Lower lobe of right lung (tissue), 2 donors: Measurements from ENCODE around the gene FADS1. TPM values are rescaled to one million over a fixed set of nuclear protein-coding genes. Genes with fewer than 3 reads are reported as not detected.

Experiments used
- ATAC-seq, 2 donors: fragments of 200-7000 bp; cut with Tn5 transposase; one replicate each; pipeline ENCODE4 v1.9.1; 2020 to 2022; ENCODE audit warnings: mild to moderate bottlenecking in 2 of 2, moderate library complexity in 2 of 2
- DNase-seq: peaks from one replicate; pipeline ENCODE4 v3.0.0-alpha.2; 2020
- H3K27ac ChIP-seq: fragments of 200-600 bp; one replicate; pipeline ENCODE4 v1.8.0; 2022
- H3K27me3 ChIP-seq: fragments of 200-600 bp; one replicate; pipeline ENCODE4 v1.8.0; 2022; ENCODE audit warnings: low read depth
- H3K36me3 ChIP-seq: fragments of 200-600 bp; one replicate; pipeline ENCODE4 v1.8.0; 2022; ENCODE audit warnings: mild to moderate bottlenecking
- H3K4me1 ChIP-seq: fragments of 200-600 bp; one replicate; pipeline ENCODE4 v1.8.0; 2022
- H3K4me3 ChIP-seq: fragments of 200-600 bp; one replicate; pipeline ENCODE4 v1.8.0; 2022; ENCODE audit warnings: mild to moderate bottlenecking
- H3K9me3 ChIP-seq: fragments of 200-600 bp; one replicate; pipeline ENCODE4 v1.8.0; 2022
- CTCF ChIP-seq: fragments of 200-600 bp; IDR thresholded peaks from one replicate; pipeline ENCODE4 v1.8.0; 2022; ENCODE audit warnings: antibody characterized with exemption, mild to moderate bottlenecking
- intact Hi-C: fragments of 100-400 bp; cut with DNase I; formaldehyde crosslinking; loops from one replicate; pipeline ENCODE4 v1.11.0; 2022
- total RNA-seq: library from RNA; stranded (reverse); fragmentation: NEBNext Ultra II Directional; extraction: Animal tissue kit (Norgen Biotek cat#: 25700); gene quantifications from one replicate; pipeline ENCODE4 v1.2.1, GENCODE V29; 2021
- donor health status: DM: no; HTN: yes; CAD: no; lungs with severe emphysema.

FADS1 gene
- total RNA-seq, 1 donor from 2014 or later = 63.6 TPM

GRCh38 chr11:61778357-61778886, 38.4 kb downstream of the FADS1 start:
- H3K27ac ChIP-seq = no peak overlapping the region
- ATAC-seq (no peak), DNase-seq (no peak)
- intact Hi-C loops = no loop called here
- no peak overlapping the region for H3K4me3 ChIP-seq
- no peak for TF ChIP-seq CTCF
- H3K36me3 ChIP-seq = peaks cover 12% of the 10 kb centered on the region
- no peaks in the 10 kb centered on the region for H3K27me3 ChIP-seq
- no peaks in the 10 kb centered on the region for H3K4me1 ChIP-seq
- H3K9me3 ChIP-seq = no peaks in the 10 kb centered on the region

GRCh38 chr11:61777234-61778090, 39.3 kb downstream of the FADS1 start:
- Histone ChIP-seq H3K27me3 (no peaks in the 10 kb centered on the region), H3K4me3 (peak overlapping the region; percentile 18), H3K9me3 (no peaks in the 10 kb centered on the region), H3K36me3 (peaks cover 2% of the 10 kb centered on the region), H3K27ac (no peak overlapping the region), H3K4me1 (no peaks in the 10 kb centered on the region)
- ATAC-seq = peak; percentile 3 to 5
- no peak for TF ChIP-seq CTCF
- intact Hi-C loops = no loop called here
- no peak for DNase-seq

DNA sequence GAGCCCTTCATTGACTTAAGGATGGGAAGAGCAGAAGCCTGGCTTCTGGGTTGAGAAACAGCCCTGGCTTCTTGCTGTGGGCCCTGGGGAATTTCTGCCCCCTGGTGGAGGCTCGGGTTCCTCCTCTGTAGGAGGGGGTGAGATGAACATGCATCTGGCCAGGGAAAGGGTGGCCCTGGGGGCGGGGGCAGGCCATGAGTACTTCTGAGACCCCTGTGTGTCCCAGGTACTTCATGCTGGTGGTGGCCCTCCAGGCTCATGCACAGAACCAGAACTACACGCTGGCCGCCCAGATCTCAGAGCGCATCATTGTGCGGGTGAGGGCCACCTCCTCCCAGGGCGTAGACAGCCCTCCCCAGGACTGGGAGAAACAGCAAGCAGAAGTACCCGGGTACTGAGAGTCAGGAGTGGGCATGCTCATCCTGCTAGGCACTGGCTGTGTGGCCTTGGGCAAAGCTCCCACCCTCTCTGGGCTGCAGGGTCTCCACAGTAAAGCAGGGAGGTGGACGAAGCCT, 40.2 kb downstream of the FADS1 start:
- intact Hi-C loops = no loop called here
- DNase-seq (peak; percentile 69), ATAC-seq (peak; percentile 41 to 44)
- H3K9me3 ChIP-seq = no peaks in the 10 kb centered on the region
- TF ChIP-seq CTCF = peak; percentile 59
- H3K36me3 ChIP-seq = no peaks in the 10 kb centered on the region
- H3K27ac ChIP-seq = no peak overlapping the region
- H3K4me1 ChIP-seq = no peaks in the 10 kb centered on the region
- H3K27me3 ChIP-seq = no peaks in the 10 kb centered on the region
- no peak overlapping the region for H3K4me3 ChIP-seq

- Histone ChIP-seq H3K27me3 (no peaks in the 10 kb centered on the region), H3K27ac (no peak overlapping the region), H3K36me3 (no peaks in the 10 kb centered on the region), H3K4me1 (no peaks in the 10 kb centered on the region), H3K4me3 (no peak overlapping the region), H3K9me3 (no peaks in the 10 kb centered on the region)
- TF ChIP-seq CTCF = no peak
- DNase-seq (no peak), ATAC-seq (peak; percentile 4 to 34)
- intact Hi-C loops = no loop called here
Observed at GRCh38 chr11:61775606-61776554, 40.9 kb downstream of the FADS1 start.

DNA sequence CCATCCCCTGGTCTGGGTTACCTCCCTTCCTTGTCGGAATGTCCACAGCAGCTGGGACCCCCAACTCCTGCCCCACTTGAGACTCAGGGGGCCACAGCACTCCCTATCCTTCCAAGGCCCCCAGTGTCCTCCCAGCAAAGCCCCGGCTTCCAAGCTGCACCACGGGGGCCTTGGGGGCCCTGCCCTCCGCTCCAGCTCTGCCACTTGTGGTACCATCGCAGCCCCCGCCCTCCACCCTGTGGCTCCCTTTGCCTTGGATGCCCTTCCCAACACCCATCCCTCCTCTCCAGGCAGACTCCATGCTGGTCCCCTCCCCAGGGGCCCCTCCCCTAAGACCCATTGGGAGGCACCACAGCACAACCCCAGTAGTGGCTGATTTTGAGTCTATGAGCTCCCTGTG, 41.7 kb downstream of the FADS1 start:
- H3K27ac ChIP-seq = no peak overlapping the region
- no peak overlapping the region for H3K4me3 ChIP-seq
- no peaks in the 10 kb centered on the region for H3K4me1 ChIP-seq
- no peaks in the 10 kb centered on the region for H3K9me3 ChIP-seq
- H3K36me3 ChIP-seq = no peaks in the 10 kb centered on the region
- ATAC-seq (no peak), DNase-seq (no peak)
- H3K27me3 ChIP-seq = no peaks in the 10 kb centered on the region
- TF ChIP-seq CTCF = no peak
- intact Hi-C loops = no loop called here
